MM.1S (cell line): ENCODE data around the gene PXMP4.

Experiments used
- EZH2 ChIP-seq: fragments of 300-600 bp; sonication (generic); optimal IDR thresholded peaks from 2 replicates; pipeline ENCODE3; 2017; ENCODE audit warnings: low read depth, mild to moderate bottlenecking, antibody characterized with exemption, low read length, mixed read lengths
- EZH2phosphoT487 ChIP-seq: fragments of 300-600 bp; sonication (generic); IDR thresholded peaks from 2 replicates; pipeline ENCODE4 v1.6.1; 2018; ENCODE audit warnings: antibody characterized with exemption, low read length
- TF ChIP-seq, protein P1 (sequence below): fragments of 300-600 bp; sonication (generic); IDR thresholded peaks from 2 replicates; pipeline ENCODE4 v1.5.1; 2016; ENCODE audit warnings: antibody characterized with exemption, low read length, mixed read lengths

DNA sequence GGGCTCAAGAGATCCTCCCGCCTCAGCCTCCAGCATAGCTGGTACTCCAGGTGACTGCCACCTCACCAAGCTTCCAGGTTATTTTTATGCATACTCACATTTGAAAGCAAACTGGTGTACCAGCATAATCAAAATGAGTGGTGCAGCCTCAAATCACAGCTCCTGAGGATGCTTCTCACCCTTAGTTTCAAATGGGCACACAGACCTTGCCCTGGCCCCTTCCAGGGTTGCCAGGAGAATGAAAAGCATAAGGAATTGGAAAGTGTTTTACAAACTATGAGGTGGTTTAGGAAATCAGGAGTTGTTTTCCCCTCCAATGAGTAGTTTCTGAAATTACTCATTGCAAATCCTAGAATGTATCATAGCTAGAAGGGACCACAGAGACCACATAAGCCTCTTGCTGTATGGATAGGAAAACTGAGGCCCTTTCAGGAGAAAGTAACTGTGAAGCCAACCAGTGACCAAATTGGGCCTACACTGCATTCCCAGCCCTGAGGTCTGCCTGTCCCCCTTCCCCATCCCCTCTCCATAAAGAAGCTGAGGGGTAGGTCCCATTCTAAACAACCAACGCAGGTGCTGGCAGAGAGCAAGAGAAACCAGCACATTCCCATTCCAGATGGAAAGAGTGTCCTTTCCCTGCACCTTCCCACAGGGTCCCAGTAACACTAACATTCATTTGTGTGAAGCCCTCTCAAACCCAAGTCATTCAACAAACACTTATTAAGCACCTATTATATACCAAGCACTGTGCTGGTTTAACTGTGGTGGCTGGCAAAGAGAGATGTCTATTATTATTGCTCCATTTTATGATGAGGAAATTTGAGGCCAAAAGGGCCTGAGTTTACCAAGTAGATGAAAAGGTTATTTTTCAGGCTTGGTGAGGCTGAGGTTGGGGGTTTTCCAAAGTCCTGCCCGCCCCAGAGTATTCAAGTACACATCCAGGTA is 31.8 kb downstream of the PXMP4 start:
- TF ChIP-seq, protein P1, sequence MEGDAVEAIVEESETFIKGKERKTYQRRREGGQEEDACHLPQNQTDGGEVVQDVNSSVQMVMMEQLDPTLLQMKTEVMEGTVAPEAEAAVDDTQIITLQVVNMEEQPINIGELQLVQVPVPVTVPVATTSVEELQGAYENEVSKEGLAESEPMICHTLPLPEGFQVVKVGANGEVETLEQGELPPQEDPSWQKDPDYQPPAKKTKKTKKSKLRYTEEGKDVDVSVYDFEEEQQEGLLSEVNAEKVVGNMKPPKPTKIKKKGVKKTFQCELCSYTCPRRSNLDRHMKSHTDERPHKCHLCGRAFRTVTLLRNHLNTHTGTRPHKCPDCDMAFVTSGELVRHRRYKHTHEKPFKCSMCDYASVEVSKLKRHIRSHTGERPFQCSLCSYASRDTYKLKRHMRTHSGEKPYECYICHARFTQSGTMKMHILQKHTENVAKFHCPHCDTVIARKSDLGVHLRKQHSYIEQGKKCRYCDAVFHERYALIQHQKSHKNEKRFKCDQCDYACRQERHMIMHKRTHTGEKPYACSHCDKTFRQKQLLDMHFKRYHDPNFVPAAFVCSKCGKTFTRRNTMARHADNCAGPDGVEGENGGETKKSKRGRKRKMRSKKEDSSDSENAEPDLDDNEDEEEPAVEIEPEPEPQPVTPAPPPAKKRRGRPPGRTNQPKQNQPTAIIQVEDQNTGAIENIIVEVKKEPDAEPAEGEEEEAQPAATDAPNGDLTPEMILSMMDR, result no peak
- no peak for TF ChIP-seq EZH2phosphoT487
- no peak for TF ChIP-seq EZH2
